ENCODE data around the gene SNX10. TPM values are rescaled to one million over a fixed set of nuclear protein-coding genes. Genes with fewer than 3 reads are reported as not detected.
A peak's percentile ranks its signal among the peaks of the same experiment; 100 is the strongest.
"Not testable (repeated sequence)": the region's sequence is repeated elsewhere in the genome, so short reads cannot be mapped to it uniquely, and the experiment has no call there.

SNX10 gene
- 4.7 to 6.1 TPM (median 5.1 TPM) in 3 replicates for total RNA-seq

- peaks cover 2% of the 10 kb centered on the region for H3K27me3 Mint-ChIP-seq (ENCODE audit: low read depth)
- DNase-seq (ENCODE audit: low spot score in 2 of 2, unreplicated experiment in 2 of 2): peak; percentile 34 to 74
- peak within 1 kb of the TSS; percentile 56 for H3K27ac Mint-ChIP-seq
- H3K9me3 Mint-ChIP-seq: no peaks in the 10 kb centered on the region
- H3K4me1 Mint-ChIP-seq: peaks cover 7% of the 10 kb centered on the region
- no peak for TF ChIP-seq CTCF (IDR thresholded peaks at IDR 0.05; ENCODE audit: unreplicated experiment)
- H3K4me3 Mint-ChIP-seq: peak within 1 kb of the TSS; percentile 87
- no peaks in the 10 kb centered on the region for H3K36me3 Mint-ChIP-seq
These were observed at the start of gene SNX10 for GRCh38 chr7:26291699-26292538. Gene SNX10, plus strand, starts transcription at chr7:26291862. Its CDS starts 54,581 bp downstream, at chr7:26346443.

- no peak for DNase-seq (ENCODE audit: low spot score in 2 of 2, unreplicated experiment in 2 of 2)
- no peaks in the 10 kb centered on the region for H3K9me3 Mint-ChIP-seq
- no peaks in the 10 kb centered on the region for H3K27me3 Mint-ChIP-seq (ENCODE audit: low read depth)
- H3K27ac Mint-ChIP-seq: no peak overlapping the region
- TF ChIP-seq CTCF (IDR thresholded peaks at IDR 0.05; ENCODE audit: unreplicated experiment): no peak
- no peaks in the 10 kb centered on the region for H3K4me1 Mint-ChIP-seq
- H3K4me3 Mint-ChIP-seq: no peak overlapping the region
- no peaks in the 10 kb centered on the region for H3K36me3 Mint-ChIP-seq
These were observed 46.5 kb upstream of the SNX10 start for GRCh38 chr7:26245150-26245549.

GRCh38 chr7:26250239-26250638 is 41.4 kb upstream of the SNX10 start:
- Mint-ChIP-seq H3K27ac (no peak overlapping the region), H3K4me3 (no peak overlapping the region), H3K9me3 (no peaks in the 10 kb centered on the region), H3K27me3 (ENCODE audit: low read depth) (no peaks in the 10 kb centered on the region), H3K4me1 (no peaks in the 10 kb centered on the region), H3K36me3 (no peaks in the 10 kb centered on the region)
- DNase-seq (ENCODE audit: low spot score in 2 of 2, unreplicated experiment in 2 of 2): no peak
- no peak for TF ChIP-seq CTCF (IDR thresholded peaks at IDR 0.05; ENCODE audit: unreplicated experiment)

GRCh38 chr7:26261866-26262265 is 29.8 kb upstream of the SNX10 start:
- H3K27ac Mint-ChIP-seq; H3K4me1 Mint-ChIP-seq; DNase-seq (ENCODE audit: low spot score in 2 of 2, unreplicated experiment in 2 of 2); H3K4me3 Mint-ChIP-seq; H3K27me3 Mint-ChIP-seq (ENCODE audit: low read depth); H3K36me3 Mint-ChIP-seq: not testable (repeated sequence)
- H3K9me3 Mint-ChIP-seq: peaks cover 28% of the 10 kb centered on the region

- H3K27ac Mint-ChIP-seq: no peak overlapping the region
- no peak for TF ChIP-seq CTCF (IDR thresholded peaks at IDR 0.05; ENCODE audit: unreplicated experiment)
- peaks cover 1% of the 10 kb centered on the region for H3K27me3 Mint-ChIP-seq (ENCODE audit: low read depth)
- DNase-seq (ENCODE audit: low spot score in 2 of 2, unreplicated experiment in 2 of 2): no peak
- H3K4me1 Mint-ChIP-seq: no peaks in the 10 kb centered on the region
- peaks cover 4% of the 10 kb centered on the region for H3K36me3 Mint-ChIP-seq
- H3K4me3 Mint-ChIP-seq: no peak overlapping the region
- peaks cover 33% of the 10 kb centered on the region for H3K9me3 Mint-ChIP-seq
These were observed 26.6 kb upstream of the SNX10 start for GRCh38 chr7:26265065-26265464.

- no peak for TF ChIP-seq CTCF (IDR thresholded peaks at IDR 0.05; ENCODE audit: unreplicated experiment)
- Mint-ChIP-seq H3K4me3 (no peak overlapping the region), H3K27me3 (ENCODE audit: low read depth) (peaks cover 1% of the 10 kb centered on the region), H3K36me3 (peaks cover 4% of the 10 kb centered on the region), H3K27ac (no peak overlapping the region), H3K4me1 (no peaks in the 10 kb centered on the region), H3K9me3 (peaks cover 33% of the 10 kb centered on the region)
- DNase-seq (ENCODE audit: low spot score in 2 of 2, unreplicated experiment in 2 of 2): no peak
These were observed 26.1 kb upstream of the SNX10 start for GRCh38 chr7:26265499-26266075.

Measured in mesothelial cell of epicardium (in vitro differentiated cells).